ENCODE measurements around the gene IQSEC1. TPM values are rescaled to one million over a fixed set of nuclear protein-coding genes. Genes with fewer than 3 reads are reported as not detected.

The IQSEC1 gene
- total and polyA plus RNA-seq, 2 of the 8 experiments (the other 6 are each of a cell fraction or from before 2014, with no cell fraction given): 6.8 to 28.8 TPM

GRCh38 chr3:13121553-13122001 lies 48.3 kb upstream of the IQSEC1 start:
- no peak overlapping the region for H4K8ac ChIP-seq (ENCODE audit: extremely low read depth, insufficient read depth, low read length)
- no peaks in the 10 kb centered on the region for H3K27me3 ChIP-seq (replicated peaks in 1 of 4; ENCODE audit: control insufficient read depth in 3 of 4, extremely low read depth in 1 of 4, insufficient read depth in 3 of 4, low read length in 3 of 4)
- H3K18ac ChIP-seq (ENCODE audit: extremely low read depth, low read length): no peak overlapping the region
- WGBS, 2 experiments (ENCODE audit: extremely low coverage in 1 of 2, insufficient coverage in 1 of 2, insufficient read length in 1 of 2, insufficient replicate concordance in 2 of 2, low coverage in 1 of 2, low lambda C conversion rate in 2 of 2, missing lambda C conversion rate in 1 of 2): 89% methylated on average over 14 of the region's 14 CpGs; no CpG with 5 or more reads in 1 of the 2 experiments
- H2BK12ac ChIP-seq (ENCODE audit: low read depth, low read length): no peak overlapping the region
- H3K27ac ChIP-seq (ENCODE audit: low read depth, low read length): no peak overlapping the region
- H3K9me3 ChIP-seq (ENCODE audit: insufficient read depth in 2 of 2, low read depth in 1 of 2, low read length in 1 of 2): no peaks in the 10 kb centered on the region
- H3K14ac ChIP-seq (ENCODE audit: insufficient read length): no peak overlapping the region
- no peaks in the 10 kb centered on the region for H3K79me2 ChIP-seq (ENCODE audit: control insufficient read depth in 1 of 2, insufficient read depth in 2 of 2, low read length in 2 of 2)
- no peaks in the 10 kb centered on the region for H3K36me3 ChIP-seq (ENCODE audit: control insufficient read depth in 2 of 4, insufficient read depth in 4 of 4, low read length in 3 of 4)
- no peak overlapping the region for H3K4me2 ChIP-seq (ENCODE audit: insufficient read depth in 1 of 2, low read depth in 2 of 2, low read length in 2 of 2)
- H3K4me1 ChIP-seq (replicated peaks in 1 of 4; ENCODE audit: control insufficient read depth in 3 of 4, insufficient read depth in 4 of 4, low read length in 3 of 4): no peaks in the 10 kb centered on the region; a peak in 1 of 7 replicates
- no peak overlapping the region for H3K9ac ChIP-seq (replicated peaks in 1 of 4; ENCODE audit: extremely low read depth in 1 of 4, low read depth in 3 of 4, low read length in 3 of 4)
- H3K79me1 ChIP-seq (ENCODE audit: low read depth, low read length): no peaks in the 10 kb centered on the region
- no peak overlapping the region for H2AK5ac ChIP-seq (ENCODE audit: low read depth, low read length)
- H2BK15ac ChIP-seq (ENCODE audit: low read length): no peak overlapping the region
- H2BK5ac ChIP-seq (ENCODE audit: low read depth, low read length): no peak overlapping the region
- H2BK20ac ChIP-seq (ENCODE audit: low read length): no peak overlapping the region
- H3K23me2 ChIP-seq (ENCODE audit: low read depth, low read length): peaks cover 3% of the 10 kb centered on the region; the same call in 1 of the 2 replicates
- H4K91ac ChIP-seq (replicated peaks; ENCODE audit: insufficient read length, low read length): no peak overlapping the region
- no peak overlapping the region for H3K4me3 ChIP-seq (ENCODE audit: extremely low read depth in 1 of 4, insufficient read depth in 2 of 4, low read depth in 3 of 4, low read length in 4 of 4)
- no peak overlapping the region for H2BK120ac ChIP-seq (replicated peaks; ENCODE audit: low read depth, low read length)
- DNase-seq (ENCODE audit: low read depth in 1 of 2, low spot score in 2 of 2) (no peak), FAIRE-seq (no peak)
- no peak overlapping the region for H3K56ac ChIP-seq (replicated peaks; ENCODE audit: insufficient read length, low read depth, low read length)
- ChIA-PET POLR2A (ENCODE audit: partially characterized antibody) (no interaction called here), CTCF (ENCODE audit: partially characterized antibody) (interaction anchor here (0.7 to 1.9 kb wide), 5 partner anchors 10 to 108 kb away, joined by 3 to 7 read pairs (median 3); no protein-coding TSS in a partner anchor)
- no peak overlapping the region for H3K4ac ChIP-seq (replicated peaks; ENCODE audit: insufficient read length, low read depth, low read length)
- peaks cover 0 to 3% of the 10 kb centered on the region in 2 experiments for H4K20me1 ChIP-seq (replicated peaks in 1 of 2; ENCODE audit: control insufficient read depth in 1 of 2, insufficient read depth in 2 of 2, low read length in 2 of 2)
- H4K5ac ChIP-seq (ENCODE audit: insufficient read length, low read depth, low read length): no peak overlapping the region
- no peak overlapping the region for H2AFZ ChIP-seq (ENCODE audit: low read length)
- no peak overlapping the region for H3K23ac ChIP-seq (ENCODE audit: insufficient read length)
- peak; percentile 27 to 42 (median 36); a peak in 3 of 4 replicates for TF ChIP-seq CTCF (IDR thresholded peaks at IDR 0.05; ENCODE audit: control extremely low read depth in 1 of 3, insufficient read depth in 1 of 3, low read depth in 1 of 3, low read length in 3 of 3)
- no peak for TF ChIP-seq USF2 (IDR thresholded peaks at IDR 0.05; ENCODE audit: low read length)
- TF ChIP-seq CHD1 (IDR thresholded peaks at IDR 0.05; ENCODE audit: low read depth, low read length): no peak
- TF ChIP-seq SP2 (IDR thresholded peaks at IDR 0.05; ENCODE audit: low read length): no peak
- TF ChIP-seq MAFK (IDR thresholded peaks at IDR 0.05; ENCODE audit: low read depth, low read length): no peak
- no peak for TF ChIP-seq PHF8 (conservative IDR thresholded peaks at IDR 0.05; ENCODE audit: low read depth, low read length)
- TF ChIP-seq RFX5 (IDR thresholded peaks at IDR 0.05; ENCODE audit: borderline replicate concordance, low read depth, low read length): no peak
- TF ChIP-seq RAD21 (IDR thresholded peaks at IDR 0.05 in 1 of 2, conservative IDR thresholded peaks at IDR 0.05 in 1 of 2; ENCODE audit: low read depth in 2 of 2, low read length in 2 of 2): peak; percentile 11 to 41; a peak in 2 of 4 replicates
- TF ChIP-seq CBX8 (IDR thresholded peaks at IDR 0.05; ENCODE audit: borderline replicate concordance, low read depth, low read length): no peak
- no peak for TF ChIP-seq SUZ12 (IDR thresholded peaks at IDR 0.05; ENCODE audit: low read length)
